Measurements from ENCODE around the gene PRR14L. TPM values are rescaled to one million over a fixed set of nuclear protein-coding genes. Genes with fewer than 3 reads are reported as not detected.
"Not testable (repeated sequence)": the region's sequence is repeated elsewhere in the genome, so short reads cannot be mapped to it uniquely, and the experiment has no call there.

Gene PRR14L
- total RNA-seq, 1 donor from 2014 or later = 14.3 TPM

DNA sequence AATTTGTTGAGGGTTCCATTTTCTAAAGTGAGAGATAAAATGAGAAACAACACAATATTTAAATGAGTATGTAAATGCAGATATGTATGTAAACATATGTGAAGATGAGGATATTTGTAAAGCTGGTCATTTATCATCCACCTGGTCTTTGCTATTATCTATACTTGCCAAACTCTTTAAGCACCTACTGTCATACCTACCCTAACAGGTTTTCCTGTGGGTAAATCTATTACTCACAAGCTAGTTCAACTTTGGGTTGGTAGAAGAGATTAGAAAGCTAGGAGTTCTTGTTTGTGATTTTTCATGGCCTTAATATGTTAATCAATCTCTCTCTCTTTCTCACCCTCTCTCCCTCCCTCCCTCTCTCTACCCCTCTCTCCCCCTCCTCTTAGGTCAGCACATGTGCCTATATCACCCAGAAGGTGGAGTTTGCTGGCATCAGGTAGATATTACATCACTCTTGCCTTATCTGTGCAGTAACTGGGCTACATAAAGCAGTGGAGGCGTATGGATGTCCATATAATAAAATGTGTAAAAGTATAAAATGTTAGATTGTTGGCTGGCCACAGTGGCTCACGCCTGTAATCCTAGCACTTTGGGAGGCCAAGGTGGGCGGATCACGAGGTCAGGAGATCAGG lies 18.6 kb upstream of the PRR14L start:
- Histone ChIP-seq H3K4me1 (no peaks in the 10 kb centered on the region), H3K27me3 (ENCODE audit: low read depth) (no peaks in the 10 kb centered on the region), H3K9me3 (replicated peaks) (no peaks in the 10 kb centered on the region), H3K27ac (replicated peaks) (no peak overlapping the region), H3K4me3 (no peak overlapping the region), H3K36me3 (peaks cover 96% of the 10 kb centered on the region)
- TF ChIP-seq, protein P1, sequence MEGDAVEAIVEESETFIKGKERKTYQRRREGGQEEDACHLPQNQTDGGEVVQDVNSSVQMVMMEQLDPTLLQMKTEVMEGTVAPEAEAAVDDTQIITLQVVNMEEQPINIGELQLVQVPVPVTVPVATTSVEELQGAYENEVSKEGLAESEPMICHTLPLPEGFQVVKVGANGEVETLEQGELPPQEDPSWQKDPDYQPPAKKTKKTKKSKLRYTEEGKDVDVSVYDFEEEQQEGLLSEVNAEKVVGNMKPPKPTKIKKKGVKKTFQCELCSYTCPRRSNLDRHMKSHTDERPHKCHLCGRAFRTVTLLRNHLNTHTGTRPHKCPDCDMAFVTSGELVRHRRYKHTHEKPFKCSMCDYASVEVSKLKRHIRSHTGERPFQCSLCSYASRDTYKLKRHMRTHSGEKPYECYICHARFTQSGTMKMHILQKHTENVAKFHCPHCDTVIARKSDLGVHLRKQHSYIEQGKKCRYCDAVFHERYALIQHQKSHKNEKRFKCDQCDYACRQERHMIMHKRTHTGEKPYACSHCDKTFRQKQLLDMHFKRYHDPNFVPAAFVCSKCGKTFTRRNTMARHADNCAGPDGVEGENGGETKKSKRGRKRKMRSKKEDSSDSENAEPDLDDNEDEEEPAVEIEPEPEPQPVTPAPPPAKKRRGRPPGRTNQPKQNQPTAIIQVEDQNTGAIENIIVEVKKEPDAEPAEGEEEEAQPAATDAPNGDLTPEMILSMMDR (IDR thresholded peaks at IDR 0.05; ENCODE audit: borderline replicate concordance) = no peak
- DNase-seq = no peak
- intact Hi-C loops (cut with micrococcal nuclease) = no loop called here

DNA sequence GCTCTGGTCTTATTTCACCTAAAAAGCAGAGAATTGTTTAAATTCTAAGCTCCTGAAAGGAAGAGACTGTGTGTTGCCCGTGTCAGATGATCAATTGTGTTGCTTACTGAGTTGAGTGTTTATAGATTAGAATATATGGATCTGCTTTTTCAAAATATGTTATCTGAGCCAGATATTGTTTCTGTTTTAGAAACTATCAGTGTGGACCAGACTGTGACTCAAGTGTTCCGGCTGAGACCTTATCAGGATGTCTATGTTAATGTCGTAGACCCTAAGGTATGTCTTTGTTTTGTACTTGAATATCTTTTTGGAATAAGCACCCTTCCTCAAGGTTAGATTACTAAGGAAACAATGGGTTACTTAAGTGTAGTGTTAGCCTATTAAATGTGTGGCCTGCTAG lies 14.9 kb upstream of the PRR14L start:
- Histone ChIP-seq H3K4me3 (no peak overlapping the region), H3K36me3 (peaks cover 99% of the 10 kb centered on the region), H3K27me3 (ENCODE audit: low read depth) (no peaks in the 10 kb centered on the region), H3K9me3 (replicated peaks) (no peaks in the 10 kb centered on the region), H3K27ac (replicated peaks) (no peak overlapping the region), H3K4me1 (no peaks in the 10 kb centered on the region)
- TF ChIP-seq, protein P1 (IDR thresholded peaks at IDR 0.05; ENCODE audit: borderline replicate concordance) = no peak
- no peak for DNase-seq
- intact Hi-C loops (cut with micrococcal nuclease) = no loop called here

DNA sequence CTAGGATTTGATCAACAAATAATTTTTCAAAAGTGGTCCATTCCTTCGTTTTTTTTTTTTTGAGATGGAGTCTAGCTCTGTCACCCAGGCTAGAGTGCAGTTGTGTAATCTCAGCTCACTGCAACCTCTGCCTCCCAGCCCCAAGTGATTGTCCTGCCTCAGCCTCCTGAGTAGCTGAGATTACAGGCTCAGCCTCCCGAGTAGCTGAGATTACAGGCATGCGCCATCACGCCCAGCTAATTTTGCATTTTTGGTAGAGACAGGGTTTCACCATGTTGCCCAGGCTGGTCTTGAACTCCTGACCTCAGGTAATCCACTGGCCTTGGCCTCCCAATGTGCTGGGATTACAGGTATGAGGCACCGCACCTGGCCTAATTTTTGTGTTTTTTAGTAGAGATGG lies 8.9 kb upstream of the PRR14L start:
- Histone ChIP-seq H3K36me3 (peaks cover 57% of the 10 kb centered on the region), H3K4me1 (peaks cover 17% of the 10 kb centered on the region)
- H3K4me3 ChIP-seq; H3K27ac ChIP-seq (replicated peaks); DNase-seq; H3K27me3 ChIP-seq (ENCODE audit: low read depth); intact Hi-C loops (cut with micrococcal nuclease); H3K9me3 ChIP-seq (replicated peaks): not testable (repeated sequence)

DNA sequence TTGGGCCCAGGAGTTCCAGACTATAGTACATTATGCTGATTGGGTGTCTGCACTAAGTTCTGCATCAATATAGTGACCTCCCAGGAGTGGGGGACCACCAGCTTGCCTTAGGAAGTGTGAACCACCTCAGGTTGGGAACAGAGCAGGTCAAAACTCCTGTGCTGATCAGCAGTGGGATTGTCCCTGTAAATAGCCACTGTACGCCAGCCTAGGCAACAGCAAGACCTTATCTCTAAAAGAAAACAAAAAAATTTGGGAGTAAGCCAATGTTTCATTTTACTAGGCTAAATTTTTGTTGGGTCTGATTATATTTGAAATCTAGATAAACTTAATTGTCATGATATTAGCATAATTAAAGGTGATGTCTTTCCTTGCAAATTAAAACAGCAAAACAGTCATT lies 7.3 kb upstream of the PRR14L start:
- Histone ChIP-seq H3K36me3 (peaks cover 41% of the 10 kb centered on the region), H3K4me3 (no peak overlapping the region), H3K27me3 (ENCODE audit: low read depth) (no peaks in the 10 kb centered on the region), H3K27ac (replicated peaks) (no peak overlapping the region), H3K9me3 (replicated peaks) (no peaks in the 10 kb centered on the region), H3K4me1 (peaks cover 30% of the 10 kb centered on the region)
- no peak for DNase-seq
- TF ChIP-seq, protein P1 (IDR thresholded peaks at IDR 0.05; ENCODE audit: borderline replicate concordance) = no peak
- intact Hi-C loops (cut with micrococcal nuclease) = no loop called here

DNA sequence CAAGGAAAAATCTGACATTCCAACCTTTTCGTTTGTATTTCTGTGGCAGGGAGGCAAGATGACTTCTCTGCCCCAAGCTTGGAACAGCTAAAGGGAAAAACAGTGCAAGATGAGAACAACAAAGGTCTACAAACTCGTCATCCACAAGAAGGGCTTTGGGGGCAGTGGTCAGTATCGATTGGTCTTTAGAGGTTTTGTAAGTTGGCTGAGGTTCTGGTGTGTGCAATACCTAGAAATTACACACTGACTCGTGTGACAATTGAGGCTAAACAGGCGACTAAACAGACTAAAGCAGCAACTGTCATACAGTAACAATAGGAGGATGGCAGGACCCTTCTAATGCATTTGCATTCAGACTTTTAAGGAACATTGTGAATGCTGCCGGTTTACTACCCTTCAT lies 4.9 kb upstream of the PRR14L start:
- Histone ChIP-seq H3K4me1 (peaks cover 46% of the 10 kb centered on the region), H3K4me3 (peak overlapping the region; percentile 76), H3K27ac (replicated peaks) (peak overlapping the region; percentile 97), H3K27me3 (ENCODE audit: low read depth) (no peaks in the 10 kb centered on the region), H3K36me3 (peaks cover 18% of the 10 kb centered on the region), H3K9me3 (replicated peaks) (no peaks in the 10 kb centered on the region)
- TF ChIP-seq, protein P1 (IDR thresholded peaks at IDR 0.05; ENCODE audit: borderline replicate concordance) = no peak
- intact Hi-C loops (cut with micrococcal nuclease) = no loop called here
- no peak for DNase-seq

DNA sequence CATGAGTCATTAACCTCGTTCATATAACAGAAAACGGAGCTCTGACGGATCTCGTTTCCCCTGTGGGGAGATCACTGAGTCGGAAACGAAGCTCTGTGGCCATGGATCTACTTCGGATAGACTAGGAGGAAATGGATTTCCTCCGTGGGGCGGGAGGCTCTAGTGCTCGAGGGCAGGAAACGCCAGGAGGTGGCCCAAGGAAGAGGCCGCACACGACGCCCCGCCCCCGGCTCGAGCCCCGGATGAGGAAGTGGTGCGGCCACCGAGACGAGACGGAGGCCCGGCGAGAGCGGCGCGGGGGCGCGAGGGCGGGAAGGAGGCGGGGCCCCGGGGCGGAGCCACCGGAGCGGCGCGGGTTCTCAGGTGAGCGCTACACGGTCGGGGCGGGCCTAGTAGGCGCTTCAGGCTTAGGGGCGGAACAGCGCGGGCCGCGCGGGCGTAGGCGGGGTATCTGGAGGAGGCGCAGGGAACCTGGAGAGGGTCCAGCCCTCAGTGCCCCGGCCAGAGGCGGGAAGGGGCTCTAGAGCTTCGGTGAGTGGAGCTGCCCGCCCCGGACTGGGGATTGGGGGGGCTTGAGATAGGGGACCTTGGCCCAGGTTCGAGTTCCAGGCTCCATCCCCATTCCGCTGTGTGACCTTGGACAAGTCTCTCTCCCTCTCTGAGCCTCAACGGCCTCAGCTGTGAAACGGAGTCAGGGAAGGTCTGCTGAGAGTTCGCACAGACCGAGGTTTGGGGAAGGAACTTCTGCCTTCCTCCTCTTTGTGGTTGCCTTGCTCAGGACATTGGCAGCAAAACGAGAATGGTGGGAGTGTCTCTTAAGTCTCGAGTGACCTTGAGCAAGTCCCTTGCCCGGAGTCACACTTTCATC lies 3.9 kb upstream of the PRR14L start, which contains the start of gene DEPDC5:
TSS of gene DEPDC5 (plus strand) at position 386 of the 868 bp plus-strand sequence. CDS start 903 bp downstream, outside the sequence.
- H3K27me3 ChIP-seq (ENCODE audit: low read depth) = no peaks in the 10 kb centered on the region
- peaks cover 9% of the 10 kb centered on the region for H3K36me3 ChIP-seq
- peak within 1 kb of the TSS; percentile 97 for H3K27ac ChIP-seq (replicated peaks)
- H3K9me3 ChIP-seq (replicated peaks) = no peaks in the 10 kb centered on the region
- H3K4me1 ChIP-seq = peaks cover 55% of the 10 kb centered on the region
- peak within 1 kb of the TSS; percentile 76 for H3K4me3 ChIP-seq
- intact Hi-C loops (cut with micrococcal nuclease) = no loop called here
- peak; percentile 97 for DNase-seq
- TF ChIP-seq, protein P1 (IDR thresholded peaks at IDR 0.05; ENCODE audit: borderline replicate concordance) = no peak

Measured in left ventricle myocardium inferior (tissue), 1 donor.